HG03521 (cell line): Measurements from ENCODE around the gene CDH10.

Experiments
- ATAC-seq: cut with Tn5 transposase; IDR thresholded peaks from one replicate; pipeline ENCODE4 v1.9.1; 2021; ENCODE audit warnings: mild to moderate bottlenecking, moderate library complexity; ENCODE audit not compliant: unreplicated experiment

The CDH10 gene

DNA sequence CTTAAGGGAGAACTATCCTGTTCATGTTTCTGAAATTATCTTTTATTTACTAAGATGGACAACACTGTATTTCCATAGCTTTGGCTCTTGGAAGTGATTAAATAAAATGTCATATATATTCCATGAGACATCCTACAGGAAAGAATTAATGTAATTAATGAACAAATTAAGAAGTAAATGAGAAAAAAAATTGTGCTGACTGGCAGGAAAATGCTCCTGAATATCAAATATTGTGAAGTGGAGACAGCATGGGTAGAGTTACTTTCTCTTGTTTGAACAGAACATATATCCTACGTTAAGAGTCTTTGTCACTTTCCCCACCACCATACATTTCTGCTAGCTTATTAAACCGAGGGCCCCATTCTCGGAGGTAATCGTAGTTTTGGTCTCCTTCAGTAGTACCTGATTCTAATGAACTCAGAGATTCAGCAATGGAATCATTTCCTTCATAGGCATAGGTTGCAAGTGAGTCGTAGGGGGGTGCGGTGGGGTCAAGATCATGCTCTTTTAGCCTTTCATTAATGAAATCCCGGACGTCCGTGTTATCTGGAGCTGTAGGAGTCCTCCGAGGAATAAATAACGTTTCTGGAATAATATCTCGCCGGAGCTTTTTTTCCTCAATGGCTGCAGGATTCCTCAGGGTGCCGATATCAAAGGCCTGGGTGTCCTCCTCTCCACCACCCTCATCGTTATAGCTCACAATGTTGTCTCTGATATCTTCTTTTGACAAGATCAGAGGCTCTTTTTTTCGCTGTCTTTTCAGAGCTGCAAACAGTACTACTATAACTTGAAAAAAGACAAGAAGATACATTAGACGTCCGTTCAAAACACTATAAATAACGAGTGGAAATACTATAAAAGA lies 157.2 kb downstream of the CDH10 start:
- ATAC-seq, result no peak

DNA sequence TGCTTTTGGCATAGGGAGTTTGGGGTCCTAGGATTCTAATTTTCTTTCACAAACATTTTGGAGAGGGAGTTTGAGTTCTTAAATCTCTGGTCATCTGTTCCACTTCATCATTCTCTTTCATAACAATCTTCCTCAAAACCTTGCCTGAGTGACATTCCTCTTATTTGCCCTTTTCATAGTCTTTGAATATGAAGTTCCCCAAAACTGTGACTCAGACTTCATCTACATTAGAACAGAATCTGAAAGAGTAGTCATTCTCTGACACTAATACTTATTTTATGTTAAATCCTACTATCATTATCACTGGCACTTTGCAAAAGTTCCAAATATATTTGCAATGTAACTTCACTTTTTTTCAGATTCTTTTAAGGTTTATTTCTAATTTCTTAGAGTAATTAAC lies 163.8 kb downstream of the CDH10 start:
- ATAC-seq, result no peak

DNA sequence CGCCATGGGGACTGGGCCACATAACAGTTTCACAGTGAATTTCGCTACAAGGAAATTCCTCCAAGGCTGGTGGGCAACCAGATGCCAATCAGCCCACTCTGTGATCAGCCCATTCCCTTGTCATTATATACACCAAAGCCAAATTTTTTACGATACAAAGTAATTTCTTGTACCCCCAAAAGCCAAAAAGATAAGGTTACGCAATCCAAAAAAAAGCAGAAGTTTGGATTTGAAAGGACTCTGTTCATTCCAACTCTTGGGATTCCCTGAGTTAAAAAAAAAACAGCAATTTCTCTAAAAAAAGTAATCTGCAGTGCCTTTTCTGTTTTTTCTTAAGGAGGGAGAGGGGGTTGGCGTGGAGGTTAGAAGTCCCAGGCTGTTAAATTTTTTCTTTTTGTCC lies 166.8 kb downstream of the CDH10 start:
- ATAC-seq, result no peak

DNA sequence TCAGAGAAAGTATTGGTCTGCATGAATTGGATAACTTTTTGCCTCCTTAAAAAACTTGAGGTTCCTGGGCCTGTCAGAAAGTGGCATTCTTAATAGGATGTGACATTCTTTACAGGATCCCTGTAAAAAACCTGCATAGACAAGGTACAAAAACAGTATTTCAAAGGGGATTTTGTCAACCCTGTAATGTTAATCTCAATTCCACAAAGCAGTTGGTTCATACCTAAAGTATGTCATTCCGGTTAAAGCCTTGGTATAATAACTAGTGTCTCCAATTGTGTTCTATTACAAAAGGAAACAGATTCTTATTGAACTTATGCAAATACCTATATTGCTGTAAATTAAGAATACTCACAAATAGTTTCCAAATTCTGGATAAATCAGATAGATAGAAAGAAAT lies 169.7 kb downstream of the CDH10 start:
- no peak for ATAC-seq

DNA sequence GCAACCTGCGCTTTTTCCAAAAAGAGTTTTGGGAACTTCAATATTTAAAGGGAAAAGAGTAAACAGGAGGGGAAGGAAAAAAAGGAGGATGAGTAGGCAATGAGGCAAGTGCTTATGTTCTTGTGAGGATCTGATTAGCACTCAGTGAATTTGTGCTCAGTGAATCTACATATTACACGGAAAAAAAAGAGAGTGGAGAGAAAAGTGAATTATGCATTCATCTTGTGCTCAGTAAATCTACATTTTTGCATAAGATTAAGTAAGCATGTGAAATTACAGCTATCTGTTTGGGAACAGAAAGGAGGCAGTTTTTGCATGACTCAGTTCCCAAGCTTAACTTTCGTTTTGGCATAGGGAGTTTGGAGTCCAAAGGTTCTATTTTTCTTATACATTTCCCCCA lies 170.1 kb downstream of the CDH10 start:
- ATAC-seq, result no peak

DNA sequence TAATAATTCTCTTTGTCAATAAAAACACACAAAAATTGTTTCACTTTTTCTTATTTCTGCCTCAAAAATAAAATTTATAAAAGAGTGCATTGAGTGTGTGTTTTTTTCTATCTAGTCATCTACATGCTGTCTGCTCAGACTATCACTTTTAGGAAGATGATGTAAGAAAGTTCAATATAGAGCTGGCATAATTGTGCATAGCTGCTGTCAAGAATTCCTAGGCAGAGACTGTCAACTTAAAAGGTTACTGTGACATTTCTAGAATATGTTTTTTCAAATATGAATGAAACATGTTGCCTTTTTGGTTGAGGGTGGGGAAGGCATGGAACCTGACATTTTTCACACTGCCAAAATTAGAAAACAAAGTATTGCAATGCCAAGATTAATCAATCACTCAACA lies 172.3 kb downstream of the CDH10 start:
- no peak for ATAC-seq

DNA sequence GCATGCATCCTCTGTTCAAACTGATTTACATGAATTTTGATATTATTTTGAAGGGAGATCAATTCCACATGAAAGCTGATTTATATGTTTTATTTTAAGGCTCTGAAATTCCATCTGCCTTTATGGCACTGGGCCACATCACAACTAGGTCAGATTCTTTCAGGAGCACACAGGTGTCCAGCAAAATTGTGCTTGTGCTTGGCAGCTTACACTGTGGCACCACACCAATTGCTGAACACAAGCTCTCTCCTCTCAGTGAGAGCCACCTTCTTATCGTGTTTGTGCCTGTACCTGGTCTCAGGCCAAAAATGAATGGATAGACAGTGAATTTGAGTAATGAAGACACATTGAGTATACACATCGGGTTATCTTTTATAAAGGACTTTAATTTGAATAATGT lies 200.4 kb downstream of the CDH10 start:
- no peak for ATAC-seq

DNA sequence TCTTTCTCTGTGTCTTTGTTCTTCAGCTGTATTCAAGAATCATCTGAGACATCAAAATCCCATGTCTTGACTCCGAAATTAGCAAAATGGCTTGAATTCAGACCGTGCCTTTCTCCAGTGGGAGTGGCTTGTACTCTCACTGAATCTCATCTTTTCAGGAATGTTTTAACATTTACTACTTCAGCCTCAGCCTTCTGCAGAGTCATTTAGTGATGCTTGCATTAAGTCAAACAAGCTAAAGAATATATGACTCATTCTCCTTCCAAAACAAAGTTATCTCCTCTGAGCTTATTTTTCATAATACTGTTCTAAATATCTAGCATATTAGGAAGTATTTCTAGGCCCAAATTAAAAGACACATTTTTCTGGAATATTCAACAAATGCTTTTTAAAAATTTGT lies 205.3 kb downstream of the CDH10 start:
- no peak for ATAC-seq
